ENCODE measurements around the gene MYADML2.

GRCh38 chr17:81986606-81987005, 39.6 kb upstream of the MYADML2 start:
- no peak for TF ChIP-seq KAT7 (CRISPR knock-in tag; IDR thresholded peaks at IDR 0.05; ENCODE audit: borderline replicate concordance)
- TF ChIP-seq, protein P1, sequence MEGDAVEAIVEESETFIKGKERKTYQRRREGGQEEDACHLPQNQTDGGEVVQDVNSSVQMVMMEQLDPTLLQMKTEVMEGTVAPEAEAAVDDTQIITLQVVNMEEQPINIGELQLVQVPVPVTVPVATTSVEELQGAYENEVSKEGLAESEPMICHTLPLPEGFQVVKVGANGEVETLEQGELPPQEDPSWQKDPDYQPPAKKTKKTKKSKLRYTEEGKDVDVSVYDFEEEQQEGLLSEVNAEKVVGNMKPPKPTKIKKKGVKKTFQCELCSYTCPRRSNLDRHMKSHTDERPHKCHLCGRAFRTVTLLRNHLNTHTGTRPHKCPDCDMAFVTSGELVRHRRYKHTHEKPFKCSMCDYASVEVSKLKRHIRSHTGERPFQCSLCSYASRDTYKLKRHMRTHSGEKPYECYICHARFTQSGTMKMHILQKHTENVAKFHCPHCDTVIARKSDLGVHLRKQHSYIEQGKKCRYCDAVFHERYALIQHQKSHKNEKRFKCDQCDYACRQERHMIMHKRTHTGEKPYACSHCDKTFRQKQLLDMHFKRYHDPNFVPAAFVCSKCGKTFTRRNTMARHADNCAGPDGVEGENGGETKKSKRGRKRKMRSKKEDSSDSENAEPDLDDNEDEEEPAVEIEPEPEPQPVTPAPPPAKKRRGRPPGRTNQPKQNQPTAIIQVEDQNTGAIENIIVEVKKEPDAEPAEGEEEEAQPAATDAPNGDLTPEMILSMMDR (IDR thresholded peaks at IDR 0.05): no peak
- TF ChIP-seq NR3C1 (CRISPR knock-in tag; conservative IDR thresholded peaks at IDR 0.05; ENCODE audit: low read depth): no peak
- TF ChIP-seq USF2 (CRISPR knock-in tag; IDR thresholded peaks at IDR 0.05): no peak
- TF ChIP-seq, protein P2, sequence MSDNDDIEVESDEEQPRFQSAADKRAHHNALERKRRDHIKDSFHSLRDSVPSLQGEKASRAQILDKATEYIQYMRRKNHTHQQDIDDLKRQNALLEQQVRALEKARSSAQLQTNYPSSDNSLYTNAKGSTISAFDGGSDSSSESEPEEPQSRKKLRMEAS (CRISPR knock-in tag; IDR thresholded peaks at IDR 0.05): no peak
- TF ChIP-seq OVOL2 (CRISPR knock-in tag; IDR thresholded peaks at IDR 0.05; ENCODE audit: borderline replicate concordance): no peak
- no peak for TF ChIP-seq ATF1 (CRISPR knock-in tag; IDR thresholded peaks at IDR 0.05)
- no peak for TF ChIP-seq SP1 (CRISPR knock-in tag; conservative IDR thresholded peaks at IDR 0.05)
